HG02571 (cell line): ENCODE results near the gene COPS7B.
"Not testable (repeated sequence)": the region's sequence is repeated elsewhere in the genome, so short reads cannot be mapped to it uniquely, and the experiment has no call there.

Source experiments
- ATAC-seq: cut with Tn5 transposase; IDR thresholded peaks from one replicate; pipeline ENCODE4 v1.9.1; 2021; ENCODE audit warnings: mild to moderate bottlenecking, moderate library complexity; ENCODE audit not compliant: unreplicated experiment

COPS7B gene

GRCh38 chr2:231786177-231786916 is at the start of gene COPS7B:
TSS of gene COPS7B (plus strand) at chr2:231786445. CDS start at chr2:231788571, 2,126 bp downstream.
- ATAC-seq = peak; percentile 46

- no peak for ATAC-seq
Observed at GRCh38 chr2:231737761-231738160, 48.5 kb upstream of the COPS7B start.

DNA sequence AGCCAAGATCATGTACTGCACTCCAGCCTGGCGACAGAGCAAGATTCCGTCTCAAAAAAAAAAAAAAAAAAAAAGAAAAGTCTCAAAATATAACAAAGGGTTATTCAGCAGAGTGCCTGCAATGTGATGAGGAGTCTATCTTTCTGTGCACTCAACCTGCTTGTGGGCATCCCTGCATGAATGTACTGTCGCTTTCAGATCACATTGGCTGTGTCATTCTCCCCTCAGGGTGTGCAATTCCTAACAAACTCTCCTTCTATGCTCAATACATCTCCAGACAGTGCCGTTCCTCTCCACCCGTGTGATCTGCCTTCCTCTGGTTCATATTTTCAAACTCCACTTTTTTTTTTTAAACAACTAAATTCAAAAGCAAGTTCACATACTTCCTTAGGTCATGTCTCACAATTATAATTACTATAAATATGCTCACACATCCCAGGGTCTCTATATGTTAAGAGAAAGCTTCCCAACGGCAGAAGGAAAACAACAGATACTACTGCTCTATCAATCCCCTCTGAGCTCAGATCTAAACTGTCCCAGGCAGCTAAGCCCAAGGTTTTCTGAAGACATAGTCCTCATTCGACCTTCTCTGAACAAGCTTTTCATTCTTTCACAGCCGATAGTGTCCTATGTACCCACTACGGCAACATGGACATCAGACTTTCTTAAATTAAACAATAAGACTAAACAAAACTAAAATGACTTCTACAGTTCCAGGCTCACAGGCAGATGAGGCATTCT is 42.7 kb upstream of the COPS7B start:
- no peak for ATAC-seq

- ATAC-seq = no peak
Observed at GRCh38 chr2:231745303-231746038, 40.8 kb upstream of the COPS7B start.

DNA sequence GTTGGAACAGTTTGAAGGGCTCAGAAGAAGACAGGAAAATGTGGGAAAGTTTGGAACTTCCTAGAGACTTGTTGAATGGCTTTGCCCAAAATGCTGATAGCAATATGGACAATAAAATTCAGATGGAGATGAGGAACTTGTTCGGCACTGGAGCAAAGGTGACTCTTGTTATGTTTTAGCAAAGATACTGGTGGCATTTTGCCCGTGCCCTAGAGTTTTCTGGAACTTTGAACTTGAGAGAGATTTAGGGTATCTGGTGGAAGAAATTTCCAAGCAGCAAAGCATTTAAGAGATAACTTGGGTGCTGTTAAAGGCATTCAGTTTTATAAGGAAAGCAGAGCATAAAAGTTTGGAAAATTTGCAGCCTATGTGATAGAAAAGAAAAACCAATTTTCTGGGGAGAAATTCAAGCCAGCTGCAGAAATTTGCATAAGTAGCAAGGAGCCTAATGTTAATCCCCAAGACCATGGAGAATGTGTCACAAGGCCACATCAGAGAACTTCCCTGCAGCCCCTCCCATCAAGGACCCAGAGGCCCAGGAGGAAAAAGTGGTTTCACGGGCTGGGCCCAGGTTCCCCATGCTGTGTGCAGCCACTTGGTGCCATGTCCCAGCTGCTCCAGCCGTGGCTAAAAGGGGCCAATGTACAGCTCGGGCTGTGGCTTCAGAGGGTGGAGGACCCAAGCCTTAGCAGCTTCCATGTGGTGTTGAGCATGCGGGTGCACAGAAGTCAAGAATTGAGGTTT is 37.9 kb upstream of the COPS7B start:
- not testable (repeated sequence) for ATAC-seq

- not testable (repeated sequence) for ATAC-seq
Observed at GRCh38 chr2:231749016-231749415, 37.2 kb upstream of the COPS7B start.

GRCh38 chr2:231751042-231751815 is 35.0 kb upstream of the COPS7B start:
- ATAC-seq = no peak

DNA sequence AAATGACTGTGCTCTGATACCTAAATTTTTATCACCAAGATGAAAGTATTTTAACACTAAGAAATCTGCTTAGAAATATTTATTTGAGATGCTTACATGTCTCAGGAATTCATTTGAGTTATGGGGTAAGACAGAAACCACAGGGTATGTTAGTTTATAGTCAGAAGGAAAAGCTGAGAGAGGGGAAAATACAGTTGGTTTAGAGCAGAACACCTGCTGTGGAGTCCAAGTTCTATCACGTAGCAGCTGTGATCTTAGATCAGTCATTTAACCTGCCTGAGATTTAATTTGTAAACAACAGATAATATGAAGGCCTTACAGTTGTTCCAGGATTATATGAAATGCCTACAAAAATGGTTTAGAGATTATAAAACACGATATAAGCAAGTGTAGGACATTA is 34.2 kb upstream of the COPS7B start:
- ATAC-seq = no peak

DNA sequence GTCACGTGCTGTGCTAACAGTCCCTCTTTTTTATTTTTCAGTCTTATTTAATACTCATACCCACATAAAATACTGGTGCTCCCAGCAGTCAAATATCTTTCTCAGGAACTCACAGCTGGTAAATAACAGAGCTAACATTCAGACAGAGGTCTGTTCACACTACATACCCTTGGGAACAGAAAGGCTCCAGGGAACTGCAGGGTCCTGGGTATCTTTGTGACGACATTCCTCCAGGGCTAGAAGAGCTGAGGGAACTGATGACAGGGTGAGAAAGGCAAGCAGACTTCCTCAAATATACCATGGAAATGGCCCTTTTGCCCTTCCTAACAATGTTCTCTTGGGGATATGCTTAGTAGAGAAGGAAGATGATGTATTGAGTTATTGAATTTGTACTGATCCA is 24.5 kb upstream of the COPS7B start:
- no peak for ATAC-seq

- no peak for ATAC-seq
Observed at GRCh38 chr2:231764124-231764523, 22.1 kb upstream of the COPS7B start.

DNA sequence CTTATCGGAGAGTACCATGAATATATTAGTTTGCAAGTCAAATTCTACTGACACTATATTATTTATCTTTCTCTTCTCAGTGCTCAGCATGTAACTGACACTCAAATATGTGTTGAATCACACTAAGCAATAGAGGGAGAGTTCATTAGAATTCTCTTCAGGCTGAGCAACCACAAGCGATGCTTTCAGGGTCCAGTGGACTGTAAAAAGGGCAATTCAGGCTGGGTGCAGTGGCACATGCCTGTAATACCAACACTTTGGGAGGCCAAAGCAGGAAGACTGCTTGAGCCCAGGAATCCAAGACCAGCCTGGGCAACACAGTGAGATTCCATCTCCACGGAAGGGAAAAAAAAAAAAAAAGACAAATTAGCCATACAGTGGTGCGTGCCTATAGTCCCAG is 21.5 kb upstream of the COPS7B start:
- ATAC-seq = no peak

- no peak for ATAC-seq
Observed at GRCh38 chr2:231765496-231765929, 20.7 kb upstream of the COPS7B start.

GRCh38 chr2:231769170-231770136 is 16.8 kb upstream of the COPS7B start:
- no peak for ATAC-seq

DNA sequence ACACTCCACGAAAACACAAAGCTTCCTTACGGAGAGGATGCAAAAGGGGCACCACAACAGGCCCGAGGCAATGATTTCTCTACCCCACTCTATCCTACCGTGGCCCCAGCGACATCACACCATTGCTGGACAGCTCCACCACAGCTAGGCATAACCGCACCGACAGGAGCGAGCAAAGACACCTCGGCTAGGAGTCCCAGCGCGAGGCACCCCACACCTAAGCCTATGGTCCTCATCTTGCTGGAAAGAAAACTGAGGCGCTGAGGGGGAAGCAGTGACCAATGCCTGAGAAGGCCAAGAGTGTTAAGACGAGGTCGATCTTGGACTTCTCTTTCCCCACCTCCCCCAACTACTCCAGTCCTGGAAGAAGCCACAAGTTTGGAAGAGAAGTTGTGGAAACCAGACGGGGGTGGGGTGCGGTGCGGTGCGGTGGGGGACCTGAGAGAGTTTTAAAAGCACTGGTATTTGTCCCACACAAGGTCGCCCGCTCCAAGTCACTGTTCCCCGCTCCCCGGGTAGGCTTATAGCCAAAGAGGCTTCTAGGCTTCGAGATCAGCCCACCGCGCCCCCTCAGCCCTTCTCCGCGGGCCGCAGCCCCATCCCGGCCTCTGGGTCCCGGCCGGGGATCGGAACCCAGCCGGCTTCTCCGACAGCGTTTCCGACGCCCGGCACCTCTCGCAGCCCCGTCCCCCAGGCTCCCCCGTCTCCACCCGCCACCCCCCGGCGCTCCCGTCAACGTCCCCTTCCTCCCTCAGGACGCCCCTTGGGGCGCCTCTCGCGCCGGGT is 5.9 kb upstream of the COPS7B start:
- no peak for ATAC-seq

GRCh38 chr2:231780909-231781797 is 5.1 kb upstream of the COPS7B start, which contains the start of gene PDE6D:
TSS of gene PDE6D (minus strand) at chr2:231781282. CDS start at chr2:231781114, 168 bp downstream.
- ATAC-seq = peak; percentile 86

GRCh38 chr2:231781798-231782726 is 4.2 kb upstream of the COPS7B start:
- ATAC-seq = no peak
